Activated CD4-positive, CD25-positive, alpha-beta regulatory T cell (primary cell): Measurements from ENCODE around the gene GCNT4.
"Not testable (repeated sequence)": the region's sequence is repeated elsewhere in the genome, so short reads cannot be mapped to it uniquely, and the experiment has no call there.

Source experiments
- DNase-seq, 4 experiments: peaks; one replicate each; lab custom pipeline; 2025; lab: John Stamatoyannopoulos, UW

GCNT4 gene, protein sequence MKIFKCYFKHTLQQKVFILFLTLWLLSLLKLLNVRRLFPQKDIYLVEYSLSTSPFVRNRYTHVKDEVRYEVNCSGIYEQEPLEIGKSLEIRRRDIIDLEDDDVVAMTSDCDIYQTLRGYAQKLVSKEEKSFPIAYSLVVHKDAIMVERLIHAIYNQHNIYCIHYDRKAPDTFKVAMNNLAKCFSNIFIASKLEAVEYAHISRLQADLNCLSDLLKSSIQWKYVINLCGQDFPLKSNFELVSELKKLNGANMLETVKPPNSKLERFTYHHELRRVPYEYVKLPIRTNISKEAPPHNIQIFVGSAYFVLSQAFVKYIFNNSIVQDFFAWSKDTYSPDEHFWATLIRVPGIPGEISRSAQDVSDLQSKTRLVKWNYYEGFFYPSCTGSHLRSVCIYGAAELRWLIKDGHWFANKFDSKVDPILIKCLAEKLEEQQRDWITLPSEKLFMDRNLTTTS

DNA sequence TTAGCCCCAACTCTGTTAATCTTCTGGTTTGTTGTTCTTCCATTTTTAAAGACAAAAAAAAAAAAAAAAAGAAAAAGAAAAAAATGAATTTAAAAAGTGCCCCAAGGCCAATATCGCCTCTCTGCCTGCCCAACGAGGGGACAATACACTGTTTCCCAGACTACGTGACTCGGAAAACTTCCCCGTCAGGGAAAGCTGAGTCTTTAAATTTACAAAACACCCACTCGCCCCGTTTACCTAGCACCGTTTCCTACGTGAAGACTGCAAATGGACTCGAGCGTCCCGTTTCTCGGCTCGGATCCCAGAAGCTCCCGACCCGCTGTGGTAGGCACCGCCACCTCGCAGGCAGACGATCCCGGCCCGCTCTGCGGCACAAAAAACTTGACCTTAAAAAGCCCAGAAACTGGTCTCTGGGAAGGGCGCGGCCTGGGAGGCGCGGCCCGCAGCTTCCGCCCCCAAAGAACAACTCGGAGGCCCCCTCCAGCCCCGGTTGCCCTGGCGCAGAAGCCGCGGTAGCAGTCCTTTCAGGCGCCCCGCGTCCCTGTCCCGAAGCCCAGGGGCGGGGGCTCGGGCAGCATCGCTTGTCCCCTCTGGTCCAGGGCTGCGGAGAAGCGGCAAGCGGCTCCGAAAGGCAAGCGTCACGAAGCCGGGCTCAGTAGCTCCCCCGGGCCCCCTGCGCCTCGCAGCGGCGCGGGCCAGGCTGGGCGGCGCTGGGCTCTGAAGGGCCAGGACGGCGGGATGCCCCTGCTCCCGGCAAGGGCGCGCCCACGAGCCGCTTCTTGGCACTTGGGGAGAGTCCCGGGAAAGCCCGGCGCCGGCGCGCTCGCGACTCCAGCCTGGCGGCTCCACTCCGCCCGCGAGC is at the start of gene GCNT4:
TSS of gene GCNT4 (minus strand) at position 367 of the 862 bp plus-strand sequence. CDS start 22,521 bp downstream, outside the sequence.
- DNase-seq, result peak; percentile 30 to 46 (median 32)

DNA sequence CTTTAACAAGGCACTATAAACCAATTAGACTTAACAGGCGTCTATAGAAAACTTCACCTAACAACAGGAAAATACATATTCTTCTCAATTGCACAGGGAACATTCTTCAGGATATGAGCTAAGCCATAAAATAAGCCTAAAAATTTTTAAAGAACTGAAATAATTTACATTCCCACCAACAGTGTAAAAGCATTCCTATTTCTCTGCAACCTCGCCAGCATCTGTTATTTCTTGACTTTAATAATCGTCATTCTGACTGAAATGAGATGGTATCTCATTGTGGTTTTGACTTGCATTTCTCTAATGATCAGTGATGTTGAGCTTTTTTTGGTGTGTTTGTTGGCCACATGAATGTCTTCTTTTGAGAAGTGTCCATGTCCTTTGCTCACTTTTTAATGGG is 43.6 kb upstream of the GCNT4 start:
- not testable (repeated sequence) for DNase-seq

DNA sequence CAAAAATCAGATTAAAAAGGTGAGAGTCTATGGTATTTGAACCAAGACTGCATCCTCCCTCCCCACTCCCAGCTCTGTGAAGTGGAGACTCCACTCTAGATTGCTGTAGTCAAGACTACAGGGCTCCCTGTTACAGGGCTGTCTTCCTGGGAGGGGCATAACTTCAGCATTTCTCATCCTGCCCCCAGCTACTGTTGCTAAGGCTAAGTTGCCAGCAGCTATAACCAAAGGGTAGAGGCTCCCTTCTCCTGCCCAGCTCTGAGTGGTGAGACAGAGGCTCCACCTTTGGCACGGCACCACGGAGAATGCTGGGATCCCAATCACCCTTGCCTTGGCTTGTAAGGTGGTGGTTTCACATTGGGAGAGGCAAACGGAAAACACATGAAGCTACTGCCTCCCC is 39.2 kb upstream of the GCNT4 start:
- no peak for DNase-seq

DNA sequence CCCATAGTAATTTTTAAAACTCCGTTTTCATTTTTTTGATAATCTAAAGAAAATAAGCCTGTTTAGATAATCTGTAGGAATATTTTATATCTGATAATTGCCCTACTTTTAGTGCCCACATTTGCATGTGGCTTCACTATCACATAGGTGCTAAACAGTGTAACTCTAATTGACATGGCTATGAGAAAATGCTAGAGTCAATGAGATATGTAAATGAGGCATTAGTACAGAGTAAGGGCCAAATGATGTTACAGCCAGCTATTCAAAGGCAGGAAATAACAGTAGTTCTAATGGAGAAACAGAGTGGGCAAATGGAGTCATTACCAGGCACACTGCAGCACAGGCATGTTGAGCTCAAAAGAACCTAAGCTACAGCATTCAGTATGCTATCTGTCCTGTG is 37.3 kb upstream of the GCNT4 start:
- no peak for DNase-seq

DNA sequence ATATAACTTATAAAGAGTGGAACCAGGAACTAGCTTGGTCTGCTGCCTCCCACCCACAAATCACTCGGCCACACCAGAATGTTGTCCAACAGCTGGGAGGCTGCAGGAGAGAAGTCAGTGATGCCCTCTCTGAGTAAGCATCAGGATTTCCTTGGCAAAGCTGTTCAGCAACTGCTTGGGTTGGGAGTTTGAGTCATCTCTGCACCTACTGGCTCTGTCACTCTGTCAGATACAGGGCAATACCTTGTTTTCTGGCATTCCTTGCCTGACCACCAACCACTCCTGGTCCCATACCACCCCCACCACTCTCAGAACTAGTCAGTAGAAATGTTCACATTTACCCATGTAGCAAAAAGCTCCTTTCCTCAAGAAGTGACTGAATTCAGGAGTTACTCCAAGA is 36.8 kb upstream of the GCNT4 start:
- no peak for DNase-seq

DNA sequence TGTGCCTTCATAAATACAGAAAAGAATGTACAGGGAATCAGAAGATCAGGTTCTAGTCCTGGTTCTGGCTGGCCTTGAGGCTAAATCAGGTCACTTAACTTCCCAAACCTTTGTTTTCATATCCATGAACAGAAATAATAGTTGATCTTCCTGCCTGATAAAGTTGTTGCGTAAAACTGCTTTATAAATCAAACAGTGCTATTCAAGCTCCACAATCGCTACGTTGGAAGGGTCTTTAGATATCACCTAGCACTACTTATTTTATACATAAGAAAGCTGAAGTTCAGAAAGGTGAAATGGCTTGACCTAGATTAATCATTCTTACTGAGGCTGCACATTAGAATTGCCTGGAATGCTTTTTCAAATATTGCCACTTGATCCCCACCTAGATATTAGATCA is 36.3 kb upstream of the GCNT4 start:
- no peak for DNase-seq

DNA sequence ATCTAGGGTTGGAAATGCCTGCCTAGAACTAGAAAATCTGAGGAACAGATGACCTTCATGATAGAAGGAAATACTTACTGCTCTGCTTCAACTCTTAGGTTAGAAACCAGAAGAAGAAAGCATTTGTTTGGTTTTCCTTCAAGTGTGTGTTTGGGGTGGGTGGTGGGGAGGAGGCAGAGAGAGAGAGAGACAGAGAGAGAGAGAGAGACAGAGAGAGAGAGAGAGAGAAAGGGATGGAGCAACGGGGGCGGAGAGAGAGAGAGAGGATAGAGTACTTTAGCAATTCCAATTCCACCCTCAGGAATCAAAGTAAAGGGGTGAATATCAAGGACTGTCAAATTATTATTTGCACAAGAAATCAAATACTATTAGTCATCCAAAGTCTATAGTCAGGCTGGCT is 29.2 kb upstream of the GCNT4 start:
- DNase-seq, result no peak

DNA sequence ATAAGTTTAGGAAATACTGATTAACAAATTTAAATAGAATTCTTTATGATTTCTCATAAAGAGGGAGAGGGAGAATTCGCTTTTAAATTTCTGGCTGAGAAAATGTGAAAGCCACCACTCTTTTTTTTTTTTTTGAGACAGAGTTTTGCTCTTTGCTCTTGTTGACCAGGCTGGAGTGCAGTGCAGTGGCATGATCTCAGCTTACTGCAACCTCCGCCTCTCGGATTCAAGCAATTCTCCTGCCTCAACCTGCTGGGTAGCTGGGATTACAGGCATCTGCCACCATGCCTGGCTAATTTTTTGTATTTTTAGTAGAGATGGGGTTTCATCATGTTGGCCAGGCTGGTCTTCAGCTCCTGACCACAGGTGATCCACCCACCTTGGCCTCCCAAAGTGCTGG is 27.0 kb upstream of the GCNT4 start:
- DNase-seq, result not testable (repeated sequence)

DNA sequence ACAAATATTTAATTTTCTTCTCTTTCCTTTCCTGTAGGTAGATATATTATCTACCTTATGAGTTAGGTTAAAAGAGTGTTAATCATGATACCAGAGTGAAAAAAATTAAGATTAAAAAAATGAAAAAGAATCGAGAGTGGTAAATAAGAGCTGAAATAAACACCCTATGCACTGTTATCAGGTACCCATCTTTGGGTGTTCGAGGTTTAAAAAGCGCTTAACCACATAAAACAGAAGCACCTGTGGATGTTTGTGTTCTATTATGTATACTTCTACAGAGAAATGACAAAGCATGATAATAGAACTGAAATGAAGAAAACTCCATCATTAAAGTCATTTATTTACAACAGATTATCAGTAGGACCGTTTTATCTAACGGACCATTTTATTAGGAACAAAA is 25.7 kb upstream of the GCNT4 start:
- no peak for DNase-seq

DNA sequence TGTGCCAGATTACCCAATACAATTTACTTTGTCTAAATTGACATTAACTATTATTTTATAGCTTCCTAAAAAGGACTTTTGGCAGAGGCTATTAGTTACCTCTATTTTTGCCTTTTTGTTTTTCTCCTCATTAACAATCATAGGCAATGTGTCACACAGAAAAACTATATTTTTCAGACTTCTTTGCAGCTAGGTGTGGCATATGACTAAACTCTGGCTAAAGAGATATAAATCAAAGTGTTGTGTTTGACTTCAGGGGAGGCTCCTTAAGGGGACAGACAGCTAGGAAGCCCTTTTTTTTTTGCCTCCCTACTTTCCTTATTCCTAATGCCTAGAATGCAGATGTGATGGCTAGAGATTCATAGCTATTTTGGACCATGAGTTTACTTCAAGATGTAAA is 19.7 kb upstream of the GCNT4 start:
- no peak for DNase-seq

DNA sequence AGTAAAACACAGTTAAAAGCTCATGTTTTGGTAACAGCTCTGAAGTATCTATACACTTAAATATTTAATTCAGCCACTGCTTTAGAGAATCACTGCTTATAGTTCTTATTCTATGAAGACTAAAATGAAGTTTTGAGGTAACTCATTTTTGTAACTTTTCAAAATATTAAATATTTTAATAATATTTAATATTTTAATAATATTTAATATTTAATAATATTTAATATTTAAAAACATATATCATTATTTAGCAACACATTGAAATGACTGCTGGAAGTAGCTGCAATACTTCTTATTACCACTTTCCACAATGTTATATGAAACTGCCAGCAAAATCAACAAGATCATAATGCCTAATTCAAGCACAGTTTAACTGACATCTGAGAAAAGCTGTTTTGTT is 18.7 kb upstream of the GCNT4 start:
- no peak for DNase-seq

DNA sequence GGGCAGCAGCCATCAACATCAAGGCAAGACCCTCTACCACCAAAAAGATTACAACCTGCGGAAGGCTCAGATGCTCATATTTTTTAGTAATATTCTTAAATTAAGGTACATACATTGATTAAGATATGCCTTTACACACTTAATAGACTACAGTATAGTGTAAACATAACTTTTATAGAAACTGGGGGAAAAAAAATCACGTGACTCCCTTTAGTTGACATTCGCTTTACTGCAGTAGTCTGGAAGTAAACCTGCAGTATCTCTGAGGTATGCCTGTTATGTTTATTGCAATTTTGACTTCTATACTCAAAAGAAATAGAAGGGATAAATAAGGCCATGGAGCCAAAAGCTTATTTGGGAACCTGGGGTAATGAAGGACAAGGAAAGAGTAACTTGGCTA is 15.1 kb upstream of the GCNT4 start:
- DNase-seq, result no peak

DNA sequence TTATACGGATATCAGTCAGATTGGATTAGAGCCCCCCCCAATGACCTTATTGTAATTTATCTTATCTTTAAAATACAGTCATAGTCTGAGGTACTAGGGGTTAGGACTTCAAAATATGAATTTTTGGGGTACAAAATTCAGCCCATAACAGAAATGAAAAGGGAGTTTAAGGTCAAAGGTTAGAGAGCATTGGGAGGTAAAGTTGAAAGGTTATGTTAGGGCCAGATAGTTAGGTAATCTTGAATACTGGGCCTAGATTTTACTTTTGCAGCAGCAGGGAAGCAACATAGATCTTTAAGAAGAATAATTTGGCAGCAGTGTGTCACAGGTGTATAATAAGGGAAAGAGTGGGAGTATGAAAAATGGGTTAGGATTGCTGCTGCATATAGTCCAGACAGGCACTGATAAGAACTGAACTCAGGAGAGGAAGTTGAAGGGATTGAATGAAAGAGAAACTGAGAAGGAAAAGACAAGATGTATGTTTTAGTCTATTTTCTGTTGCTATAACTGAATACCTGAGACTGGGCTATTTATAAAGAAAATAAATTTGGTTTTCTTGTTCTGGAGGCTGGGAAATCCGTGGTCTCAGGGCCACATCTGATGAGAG is 10.7 kb upstream of the GCNT4 start:
- no peak for DNase-seq

DNA sequence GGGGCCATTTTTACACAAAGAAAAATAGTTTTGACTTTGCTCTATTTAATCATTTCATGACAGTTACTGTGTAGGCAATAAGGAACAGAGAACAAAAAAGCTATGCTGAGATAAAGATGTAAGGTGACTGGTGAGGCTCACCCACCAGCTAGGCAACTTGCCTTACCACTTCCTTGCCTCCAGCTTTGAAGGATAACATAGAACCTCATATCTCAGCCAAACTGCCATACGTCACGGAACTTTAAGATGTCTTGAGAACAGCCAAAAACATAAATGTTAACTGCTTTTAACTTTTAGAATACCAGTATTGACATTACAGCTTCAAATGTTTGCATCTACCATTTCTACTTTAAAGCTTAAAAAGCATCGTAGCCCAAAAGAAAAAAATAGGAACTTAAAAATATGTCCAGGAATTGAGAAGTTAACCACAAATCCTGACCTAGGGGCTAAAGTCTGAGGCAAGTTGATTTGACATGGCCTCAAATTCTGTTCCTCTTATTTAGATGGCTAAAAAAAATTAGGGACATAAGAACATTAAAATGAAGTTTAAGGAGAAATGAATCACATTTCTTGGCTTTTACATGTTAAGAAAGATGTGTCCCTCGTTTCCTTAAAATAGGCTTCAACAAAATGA is 7.7 kb upstream of the GCNT4 start:
- DNase-seq, result peak in 2 of 4 experiments; percentile 3 to 12

DNA sequence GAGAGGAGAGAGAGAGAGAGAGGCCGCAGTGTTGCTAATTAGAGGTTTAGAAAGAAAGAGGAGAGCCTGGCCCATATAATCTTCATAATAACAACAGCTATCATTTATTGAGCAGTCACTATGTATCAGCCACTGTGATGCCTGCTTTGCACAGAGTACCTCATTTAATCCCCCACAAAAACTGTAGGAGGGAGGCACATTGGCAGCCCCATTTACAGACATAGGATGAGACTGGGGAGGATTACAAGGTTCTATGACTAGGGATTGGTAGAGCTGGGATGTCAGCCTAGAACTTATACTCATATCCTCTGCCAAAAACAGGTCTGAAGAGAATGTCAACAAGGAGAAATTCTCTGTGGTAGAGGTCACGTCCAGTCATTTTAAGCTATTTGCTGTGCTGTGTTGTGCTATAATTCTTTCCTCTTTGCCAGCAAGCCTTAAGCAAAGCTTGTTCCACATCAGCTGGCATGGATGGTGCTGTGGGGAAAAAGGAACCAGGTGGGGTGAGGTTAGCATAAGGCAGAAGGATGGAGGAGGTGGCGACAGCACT is 6.7 kb upstream of the GCNT4 start:
- DNase-seq, result no peak

DNA sequence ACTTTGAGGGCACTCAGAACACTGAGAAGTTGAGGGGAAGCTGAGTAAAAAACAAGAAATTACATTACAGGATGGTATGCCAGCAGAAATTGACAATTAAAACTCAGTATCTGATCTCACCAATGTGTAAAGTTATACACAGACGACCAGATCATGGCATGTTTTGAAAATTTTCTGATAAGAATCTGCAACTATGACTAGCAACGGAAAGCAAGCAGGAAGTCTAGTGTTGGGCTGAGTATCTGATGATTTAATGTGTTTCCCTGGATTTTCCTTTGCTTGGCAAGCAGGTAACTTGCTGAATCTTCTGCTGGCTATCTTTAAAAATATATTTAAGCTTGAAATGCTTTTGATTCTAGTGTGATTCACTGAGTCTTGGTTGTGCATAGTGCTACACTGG is 5.2 kb upstream of the GCNT4 start:
- no peak for DNase-seq

DNA sequence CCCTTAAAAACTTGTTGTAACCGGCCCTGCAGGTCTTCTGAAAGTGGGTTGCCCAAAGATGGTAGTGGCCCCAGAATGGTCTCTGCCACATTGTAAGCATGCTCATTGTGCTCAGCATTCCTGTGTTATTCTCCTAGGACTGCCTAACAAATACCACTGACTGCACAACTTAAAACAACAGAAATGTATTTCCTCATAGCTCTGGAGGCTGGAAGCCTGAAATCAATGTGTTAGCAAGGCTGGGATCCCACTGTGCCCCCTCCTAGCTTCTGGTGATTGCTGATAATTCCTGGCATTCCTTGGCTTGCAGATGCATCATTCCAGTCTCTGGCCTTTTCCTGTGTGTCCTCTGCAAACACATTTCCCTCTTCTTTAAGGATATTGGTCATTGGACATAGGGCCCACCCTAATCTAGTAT is 3.4 kb upstream of the GCNT4 start:
- DNase-seq, result no peak

DNA sequence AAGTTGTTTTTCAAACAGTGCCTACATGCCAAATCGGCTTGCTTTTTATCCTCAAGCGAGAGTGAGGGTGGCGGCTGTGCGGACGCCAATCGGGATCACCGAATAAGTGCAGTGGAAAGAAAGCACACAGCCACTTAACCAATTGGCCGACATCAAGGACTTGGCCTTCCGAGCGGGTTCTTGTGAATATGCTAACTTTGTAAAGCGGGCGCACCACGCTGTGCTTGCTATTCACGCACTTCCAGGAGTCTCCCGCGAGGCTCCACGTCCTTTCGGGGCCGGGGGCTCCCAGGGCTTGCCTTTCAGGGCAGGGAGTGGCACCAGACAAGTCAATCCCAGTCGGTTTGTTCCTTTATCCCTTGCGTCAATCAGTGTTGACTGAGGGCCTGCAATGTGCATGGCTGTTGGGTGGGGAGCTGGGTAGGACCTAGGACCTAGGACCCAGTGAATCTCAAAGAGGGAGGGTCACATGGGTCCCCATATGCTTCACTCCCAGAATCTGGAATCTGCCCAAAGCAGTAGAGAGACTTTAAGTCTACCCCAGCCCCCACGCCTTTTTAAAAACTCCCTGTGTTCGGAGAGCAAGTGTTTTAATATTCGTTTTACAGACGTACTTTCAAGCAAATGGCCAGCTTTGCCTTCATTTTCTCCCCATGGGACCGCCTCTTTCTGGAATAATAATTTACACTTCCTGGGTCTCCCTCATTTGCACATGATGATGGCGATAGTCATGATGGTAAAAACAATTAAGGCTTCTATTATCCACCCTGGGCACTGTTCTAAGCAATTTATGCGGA is 2.0 kb upstream of the GCNT4 start:
- peak in 1 of 4 experiments; percentile 20 for DNase-seq

DNA sequence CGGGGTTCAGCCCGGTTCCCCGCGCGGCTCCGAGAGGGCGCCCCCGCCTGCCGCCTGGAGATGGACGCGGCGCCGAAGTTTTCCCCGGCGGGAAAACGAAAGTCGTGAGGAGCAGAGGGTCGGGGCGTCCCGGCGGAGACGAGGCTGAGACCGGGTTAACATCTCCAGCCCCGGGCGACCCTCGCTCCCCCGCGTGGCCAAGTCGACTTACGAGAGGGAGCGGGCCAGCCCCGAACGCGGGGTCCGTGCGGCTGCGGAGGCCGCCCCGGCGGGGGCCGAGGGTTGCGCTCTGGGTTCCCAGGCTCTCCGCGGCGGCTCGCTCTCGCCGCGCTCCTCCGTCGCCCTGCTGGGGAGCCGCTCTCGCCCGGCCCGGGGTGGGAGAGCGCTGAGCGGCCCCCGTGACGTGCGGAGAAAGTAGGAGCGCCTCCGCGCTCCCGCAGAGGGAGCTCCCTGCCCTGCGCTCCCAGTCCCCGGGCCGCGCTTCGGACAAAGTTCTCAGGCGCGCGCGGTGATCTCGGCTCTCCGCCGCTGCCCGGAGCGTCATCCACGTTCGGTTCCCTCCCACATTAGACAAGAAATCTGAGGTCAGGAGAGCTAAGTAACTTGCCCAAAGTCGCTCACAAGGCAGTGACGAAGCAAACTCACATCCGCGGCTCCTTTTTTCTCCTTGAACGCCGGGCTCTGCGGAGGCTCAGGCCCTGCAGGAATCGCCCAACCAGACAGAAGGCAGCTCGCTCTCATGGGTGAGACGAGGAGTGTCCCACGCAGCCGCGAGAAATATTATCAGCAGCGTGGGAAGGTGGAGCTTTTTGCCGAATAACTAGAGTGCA is 1.2 kb upstream of the GCNT4 start:
- peak; percentile 34 to 52 (median 40) for DNase-seq

DNA sequence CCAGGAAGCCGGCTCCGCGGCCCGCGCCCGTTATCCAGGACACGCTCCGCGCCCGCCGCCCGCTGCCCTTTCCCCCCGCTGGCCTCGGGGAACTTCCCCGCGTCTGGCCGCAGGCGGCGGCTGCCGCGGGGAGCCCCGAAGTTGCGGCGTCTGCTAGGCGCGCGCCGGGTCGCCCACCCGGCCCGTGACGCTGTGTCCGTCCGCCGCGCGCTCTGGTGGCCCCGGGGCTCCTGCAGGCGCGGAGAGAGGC is 621 bp upstream of the GCNT4 start:
- DNase-seq, result peak in 2 of 4 experiments; percentile 36 to 46
